OCI-LY7 (cell line): ENCODE results near the gene MTHFD1L. TPM values are rescaled to one million over a fixed set of nuclear protein-coding genes. Genes with fewer than 3 reads are reported as not detected.

Experiments
- BruUV-seq: library from RNA; stranded (reverse); fragments of 400-500 nt; replicated peaks from 2 replicates; lab custom pipeline; 2021; lab: Mats Ljungman, UMichigan
- CTCF ChIA-PET: fragments of 300-600 bp; sonication (Branson Sonifier 250); formaldehyde crosslinking; loops from one replicate; lab custom pipeline; 2022; ENCODE audit warnings: antibody characterized with exemption; ENCODE audit not compliant: unreplicated experiment; lab: Charles Lee
- POLR2A ChIA-PET: fragments of 300-600 bp; sonication (Branson Sonifier 250); formaldehyde crosslinking; loops from one replicate; lab custom pipeline; 2022; ENCODE audit warnings: antibody characterized with exemption; lab: Charles Lee
- DNase-seq: peaks from one replicate; pipeline ENCODE4 v3.0.0-alpha.2; 2015; ENCODE audit warnings: low spot score
- H2AFZ ChIP-seq: fragments of 200-600 bp; sonication (generic), shearing (Covaris generic); 2 replicates; pipeline ENCODE4 v1.6.1; 2014; ENCODE audit warnings: mild to moderate bottlenecking, antibody characterized with exemption, low read length, moderate library complexity
- H3K27ac ChIP-seq: fragments of 200-600 bp; sonication (generic); 2 replicates; pipeline ENCODE4 v1.5.1; 2014; ENCODE audit warnings: mixed run types, low read depth, mild to moderate bottlenecking, moderate library complexity, low read length, inconsistent platforms; ENCODE audit not compliant: poor library complexity, severe bottlenecking
- H3K36me3 ChIP-seq: fragments of 200-600 bp; sonication (generic); 2 replicates; pipeline ENCODE4 v1.6.1; 2014; ENCODE audit warnings: mild to moderate bottlenecking, antibody characterized with exemption, low read length, moderate library complexity, mixed read lengths; ENCODE audit not compliant: insufficient read depth
- H3K4me1 ChIP-seq: fragments of 200-600 bp; sonication (generic); 2 replicates; pipeline ENCODE4 v1.5.1; 2014; ENCODE audit warnings: mild to moderate bottlenecking, low read length; ENCODE audit not compliant: insufficient read depth, poor library complexity, severe bottlenecking
- H3K4me2 ChIP-seq: fragments of 200-600 bp; sonication (generic); 2 replicates; pipeline ENCODE4 v1.6.1; 2014; ENCODE audit warnings: mild to moderate bottlenecking, low read length
- H3K4me3 ChIP-seq: fragments of 200-600 bp; sonication (generic); 2 replicates; pipeline ENCODE4 v1.5.1; 2014; ENCODE audit warnings: mild to moderate bottlenecking, low read depth, low read length; ENCODE audit not compliant: poor library complexity, severe bottlenecking
- H3K79me2 ChIP-seq: fragments of 200-600 bp; sonication (generic); 2 replicates; pipeline ENCODE4 v1.6.1; 2016; ENCODE audit warnings: low read depth, mild to moderate bottlenecking, low read length, moderate library complexity, mixed read lengths; ENCODE audit not compliant: insufficient read depth
- H3K9me2 ChIP-seq: fragments of 200-600 bp; sonication (generic); 2 replicates; pipeline ENCODE4 v1.6.1; 2016; ENCODE audit warnings: mild to moderate bottlenecking, low read length, mixed read lengths; ENCODE audit not compliant: insufficient read depth
- H3K9me3 ChIP-seq: fragments of 200-600 bp; sonication (generic); 2 replicates; pipeline ENCODE4 v1.6.1; 2014; ENCODE audit warnings: mild to moderate bottlenecking, mixed run types, low read length, mixed read lengths
- H4K20me1 ChIP-seq: fragments of 200-600 bp; sonication (generic); 2 replicates; pipeline ENCODE4 v1.6.1; 2014; ENCODE audit warnings: mild to moderate bottlenecking, antibody characterized with exemption, low read length, moderate library complexity, mixed read lengths; ENCODE audit not compliant: insufficient read depth
- CTCF ChIP-seq: fragments of 200-600 bp; sonication (generic); conservative IDR thresholded peaks from 2 replicates; pipeline ENCODE4 v1.5.1; 2014; ENCODE audit warnings: mild to moderate bottlenecking, antibody characterized with exemption, low read length, moderate library complexity, mixed read lengths
- EZH2phosphoT487 ChIP-seq: fragments of 200-600 bp; sonication (generic); IDR thresholded peaks from 2 replicates; pipeline ENCODE4 v1.6.1; 2018; ENCODE audit warnings: low read depth, borderline replicate concordance, mild to moderate bottlenecking, mixed run types, antibody characterized with exemption, low read length, moderate library complexity, mixed read lengths
- intact Hi-C: fragments of 100-400 bp; cut with micrococcal nuclease; formaldehyde crosslinking; loops from one replicate; pipeline ENCODE4 v1.10.0; 2022; ENCODE audit not compliant: unreplicated experiment
- total RNA-seq, 2 experiments: library from RNA; depleted of rRNA in 1 of 2; stranded (reverse); fragments of >200 nt in 1 of 2; shearing (Covaris generic) in 1 of 2; gene quantifications; 2 replicates each; pipeline ENCODE4 v1.2.3, GENCODE V29; 2014 to 2022

The MTHFD1L gene
- total RNA-seq, 2 experiments from 2014 or later = 68.4 to 144 TPM

GRCh38 chr6:151002057-151002450 is 136.6 kb downstream of the MTHFD1L start:
- no peak for TF ChIP-seq EZH2phosphoT487
- no peak for TF ChIP-seq CTCF
- H3K4me2 ChIP-seq = no peak overlapping the region
- H3K4me3 ChIP-seq = no peak overlapping the region
- CTCF ChIA-PET = no interaction called here
- no peaks in the 10 kb centered on the region for H3K9me3 ChIP-seq
- no peak for DNase-seq
- intact Hi-C loops = no loop called here
- POLR2A ChIA-PET = interaction anchor here (2.0 kb wide), 1 partner anchor 12 kb away, joined by 5 read pairs; no protein-coding TSS in a partner anchor
- no peak overlapping the region for H2AFZ ChIP-seq
- H4K20me1 ChIP-seq = no peaks in the 10 kb centered on the region
- H3K36me3 ChIP-seq = peaks cover 26% of the 10 kb centered on the region
- H3K27ac ChIP-seq = no peak overlapping the region
- H3K4me1 ChIP-seq = no peaks in the 10 kb centered on the region
- no peaks in the 10 kb centered on the region for H3K79me2 ChIP-seq
- BruUV-seq = no TSS peak
- no peaks in the 10 kb centered on the region for H3K9me2 ChIP-seq

GRCh38 chr6:151002491-151002935 is 137.0 kb downstream of the MTHFD1L start:
- Histone ChIP-seq H3K4me2 (no peak overlapping the region), H3K4me1 (no peaks in the 10 kb centered on the region), H3K36me3 (peaks cover 27% of the 10 kb centered on the region), H3K79me2 (no peaks in the 10 kb centered on the region), H3K9me3 (no peaks in the 10 kb centered on the region), H2AFZ (no peak overlapping the region), H3K4me3 (no peak overlapping the region), H3K9me2 (no peaks in the 10 kb centered on the region), H4K20me1 (no peaks in the 10 kb centered on the region), H3K27ac (no peak overlapping the region)
- CTCF ChIA-PET = no interaction called here
- TF ChIP-seq CTCF = no peak
- TF ChIP-seq EZH2phosphoT487 = no peak
- intact Hi-C loops = no loop called here
- POLR2A ChIA-PET = interaction anchor here (2.0 kb wide), 1 partner anchor 12 kb away, joined by 5 read pairs; no protein-coding TSS in a partner anchor
- no peak for DNase-seq
- no TSS peak for BruUV-seq

GRCh38 chr6:151004383-151005024 is 139.0 kb downstream of the MTHFD1L start:
- no TSS peak for BruUV-seq
- TF ChIP-seq CTCF (no peak), EZH2phosphoT487 (no peak)
- H3K4me1 ChIP-seq = no peaks in the 10 kb centered on the region
- no peaks in the 10 kb centered on the region for H4K20me1 ChIP-seq
- ChIA-PET CTCF (interaction anchor here (0.6 kb wide), 1 partner anchor 404 kb away, joined by 3 read pairs; no protein-coding TSS in a partner anchor), POLR2A (interaction anchor here (0.6 kb wide), 3 partner anchors 13 to 317 kb away, joined by 4 to 6 read pairs (median 4); no protein-coding TSS in a partner anchor)
- no peak for DNase-seq
- peaks cover 22% of the 10 kb centered on the region; the same call in 1 of the 2 replicates for H3K36me3 ChIP-seq
- no peak overlapping the region for H2AFZ ChIP-seq
- no peak overlapping the region for H3K4me3 ChIP-seq
- no peaks in the 10 kb centered on the region for H3K79me2 ChIP-seq
- no peak overlapping the region for H3K4me2 ChIP-seq
- intact Hi-C loops = no loop called here
- no peak overlapping the region for H3K27ac ChIP-seq
- no peaks in the 10 kb centered on the region for H3K9me3 ChIP-seq
- H3K9me2 ChIP-seq = no peaks in the 10 kb centered on the region
